H1 (cell line): ENCODE results near the gene SPATS2L. TPM values are rescaled to one million over a fixed set of nuclear protein-coding genes. Genes with fewer than 3 reads are reported as not detected.
A peak's percentile ranks its signal among the peaks of the same experiment; 100 is the strongest.

Experiments used
- CEBPB ChIP-seq: IDR thresholded peaks from 2 replicates; pipeline ENCODE4 v1.6.1; 2012; ENCODE audit warnings: low read depth, low read length
- EZH2 ChIP-seq: fragments of 200-600 bp; sonication (generic); IDR thresholded peaks from 2 replicates; pipeline ENCODE4 v1.7.1; 2012; ENCODE audit warnings: low read depth, mild to moderate bottlenecking, moderate library complexity, low read length, inconsistent platforms; ENCODE audit not compliant: severe bottlenecking
- RBBP5 ChIP-seq: IDR thresholded peaks from 2 replicates; pipeline ENCODE4 v1.7.1; 2012; ENCODE audit warnings: low read depth, mild to moderate bottlenecking, inconsistent platforms, low read length, moderate library complexity, borderline replicate concordance
- RNF2 ChIP-seq: fragments of 200-900, 300-1000 bp; sonication (generic); IDR thresholded peaks from 2 replicates; pipeline ENCODE4 v1.7.1; 2016; ENCODE audit warnings: borderline replicate concordance, low read depth, mild to moderate bottlenecking, antibody characterized with exemption, low read length; ENCODE audit not compliant: poor library complexity, severe bottlenecking; ENCODE audit errors: missing control alignments
- polyA plus RNA-seq, 7 experiments: library from polyadenylated mRNA; depleted of rRNA in 3 of 7; stranded (reverse) in 5 of 7; unstranded in 2 of 7; fragments of >200 nt in 5 of 7; fragments of 200-250 nt in 2 of 7; gene quantifications; 1 replicate in 5 of 7; 2 replicates in 1 of 7; 4 replicates in 1 of 7; pipeline versions ENCODE4 v1.2.1 to v1.2.3, GENCODE V29; 2011 to 2013; ENCODE audit warnings: missing spikeins in 2 of 7, mixed read lengths in 2 of 7
- total RNA-seq: library from RNA; stranded (reverse); fragmentation: NEBNext Ultra II Directional; extraction: Animal tissue kit (Norgen Biotek cat#: 25700); gene quantifications from 2 replicates; pipeline ENCODE4 v1.2.1, GENCODE V29; 2021
- TF ChIP-seq, protein P1 (sequence below): IDR thresholded peaks from 2 replicates; pipeline ENCODE4 v1.6.1; 2011; ENCODE audit warnings: low read length, improper control_type of control experiment

Gene SPATS2L
- total and polyA plus RNA-seq, 2 of the 8 experiments (the other 6 are each of a cell fraction or from before 2014, with no cell fraction given): 67.3 to 189 TPM

DNA sequence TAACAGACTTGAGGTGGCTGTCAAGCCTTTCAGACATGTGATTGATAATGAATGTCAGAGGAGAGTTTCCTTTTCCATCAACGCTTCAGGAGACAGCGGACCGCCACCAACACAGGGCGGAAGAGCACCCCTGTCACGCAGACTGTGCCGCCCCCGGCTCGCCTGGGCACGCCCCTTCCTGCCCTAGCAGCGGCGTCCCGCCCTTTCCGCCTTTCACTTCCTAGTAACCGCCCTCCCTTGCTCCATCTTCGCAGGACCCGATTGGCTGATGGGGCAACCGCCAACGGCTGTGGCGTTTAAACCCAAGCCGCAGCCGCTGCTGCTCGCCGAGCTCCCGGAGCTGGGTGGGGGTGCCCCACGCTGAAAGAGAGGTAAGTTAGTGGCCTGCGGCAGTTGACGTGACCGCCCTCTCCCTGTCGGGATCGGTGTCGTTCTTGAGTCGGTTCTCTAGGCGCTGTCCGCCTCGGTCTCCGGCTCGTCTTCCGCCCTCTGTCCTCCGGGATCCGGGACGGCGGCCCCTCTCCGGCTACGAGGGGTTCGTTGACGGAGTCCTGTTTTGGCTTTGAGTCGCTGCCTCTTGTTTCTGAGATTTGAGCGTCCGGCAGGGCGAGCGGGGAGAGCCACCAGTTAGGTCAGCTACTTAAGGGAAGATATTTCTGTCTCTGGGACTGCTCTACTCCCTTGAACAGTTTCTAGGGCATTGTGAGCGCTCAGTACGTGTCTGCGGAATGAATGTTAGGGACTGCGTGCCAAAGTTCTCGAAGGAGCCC lies 219.6 kb downstream of the SPATS2L start, which contains the start of gene SGO2 (continued):
- TF ChIP-seq RNF2 (no peak), EZH2 (no peak), CEBPB (0 out of 2 replicates have a peak, but pooled peaks have one; percentile 54), RBBP5 (peak; percentile 80; the same call in 1 of the 2 replicates)
- TF ChIP-seq, protein P1, sequence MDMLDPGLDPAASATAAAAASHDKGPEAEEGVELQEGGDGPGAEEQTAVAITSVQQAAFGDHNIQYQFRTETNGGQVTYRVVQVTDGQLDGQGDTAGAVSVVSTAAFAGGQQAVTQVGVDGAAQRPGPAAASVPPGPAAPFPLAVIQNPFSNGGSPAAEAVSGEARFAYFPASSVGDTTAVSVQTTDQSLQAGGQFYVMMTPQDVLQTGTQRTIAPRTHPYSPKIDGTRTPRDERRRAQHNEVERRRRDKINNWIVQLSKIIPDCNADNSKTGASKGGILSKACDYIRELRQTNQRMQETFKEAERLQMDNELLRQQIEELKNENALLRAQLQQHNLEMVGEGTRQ: no peak
- TF ChIP-seq, all 59 proteins: peak for 18
